ENCODE data around the gene LYPD6B.

LYPD6B gene

DNA sequence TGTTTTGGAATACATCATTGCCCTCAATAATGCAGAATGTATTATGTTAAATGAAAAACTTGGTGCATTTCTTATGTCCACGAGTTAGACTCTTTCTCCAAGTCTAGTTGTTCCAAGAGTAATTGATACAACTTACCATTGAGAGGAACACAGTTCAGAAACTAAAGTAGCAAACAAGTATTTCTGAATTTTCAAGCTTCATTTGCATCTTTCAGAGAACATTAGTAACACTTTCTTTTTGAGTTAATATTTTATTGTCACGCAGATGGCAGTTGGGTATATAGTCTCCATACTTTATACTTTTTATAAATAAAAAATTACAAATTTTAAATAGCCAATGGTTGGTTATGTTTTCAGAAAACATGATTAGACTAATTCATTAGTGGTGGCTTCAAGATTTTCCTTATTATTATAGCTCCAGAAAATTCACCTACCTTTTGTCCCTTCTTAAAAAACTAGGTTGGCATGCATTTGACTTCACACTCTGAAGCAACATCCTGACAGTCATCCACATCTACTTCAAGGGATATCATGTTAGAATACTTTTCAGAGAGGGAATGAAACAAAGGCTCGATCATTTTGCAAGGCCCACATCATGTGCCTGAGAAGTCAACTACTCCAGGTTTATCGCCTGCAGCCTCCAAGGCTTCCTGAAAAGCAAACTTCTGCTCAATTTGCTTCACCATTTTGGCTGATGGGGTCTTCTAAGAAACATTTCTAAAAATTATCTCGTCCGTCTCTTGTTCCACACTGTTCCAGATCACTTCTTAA, 29.9 kb downstream of the LYPD6B start:
- Mint-ChIP-seq H3K36me3 (ENCODE audit: low read depth) (no peaks in the 10 kb centered on the region), H3K27me3 (peaks cover 17% of the 10 kb centered on the region), H3K4me1 (ENCODE audit: low read depth) (peaks cover 16% of the 10 kb centered on the region), H3K9me3 (no peaks in the 10 kb centered on the region), H3K4me3 (no peak overlapping the region), H3K27ac (no peak overlapping the region)
- no peak for DNase-seq

DNA sequence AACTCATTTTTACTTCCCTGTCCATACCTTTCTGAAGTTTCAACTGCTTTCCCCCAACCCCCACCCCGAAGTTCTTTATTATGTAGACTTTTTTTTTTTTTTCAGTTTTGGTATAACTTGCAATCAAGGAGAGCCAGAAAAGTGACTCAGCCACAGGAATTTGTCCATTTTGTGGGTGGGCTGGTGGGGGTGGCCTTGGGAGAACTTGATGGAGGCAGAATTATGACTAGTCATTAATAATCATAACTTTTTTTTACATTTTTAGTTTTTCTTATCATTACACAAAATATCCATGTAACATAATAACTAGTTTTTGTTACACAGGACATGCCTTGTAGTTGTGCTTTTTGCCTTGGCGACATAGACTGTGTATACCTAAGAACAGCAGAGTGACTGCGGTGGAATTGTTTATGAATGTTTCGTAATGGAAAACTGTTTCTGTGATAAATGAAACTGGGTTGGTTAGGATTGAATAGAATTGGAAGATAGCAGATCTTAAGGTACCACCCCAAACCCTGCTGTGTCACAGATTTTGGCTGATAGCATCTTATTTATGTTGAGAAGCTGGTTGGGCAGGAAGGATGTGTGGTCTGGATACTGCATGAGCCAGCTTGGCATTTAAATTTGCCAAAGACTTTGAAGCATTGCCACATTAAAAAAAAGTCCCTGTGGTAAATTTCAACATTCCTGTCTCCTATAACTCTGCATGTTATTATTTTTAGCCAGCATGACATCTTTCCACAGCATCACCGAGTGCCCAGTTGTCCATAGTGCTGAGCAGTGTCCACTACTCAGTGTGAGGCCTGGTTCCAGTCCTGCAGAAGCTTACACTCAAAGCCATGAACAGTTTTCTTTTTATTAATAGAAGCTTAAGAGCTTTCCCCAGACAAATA, 30.7 kb downstream of the LYPD6B start:
- H3K4me1 Mint-ChIP-seq (ENCODE audit: low read depth) = peaks cover 16% of the 10 kb centered on the region
- no peaks in the 10 kb centered on the region for H3K9me3 Mint-ChIP-seq
- H3K4me3 Mint-ChIP-seq = no peak overlapping the region
- H3K36me3 Mint-ChIP-seq (ENCODE audit: low read depth) = no peaks in the 10 kb centered on the region
- H3K27me3 Mint-ChIP-seq = peaks cover 25% of the 10 kb centered on the region
- DNase-seq = no peak
- H3K27ac Mint-ChIP-seq = peak overlapping the region; percentile 42

DNA sequence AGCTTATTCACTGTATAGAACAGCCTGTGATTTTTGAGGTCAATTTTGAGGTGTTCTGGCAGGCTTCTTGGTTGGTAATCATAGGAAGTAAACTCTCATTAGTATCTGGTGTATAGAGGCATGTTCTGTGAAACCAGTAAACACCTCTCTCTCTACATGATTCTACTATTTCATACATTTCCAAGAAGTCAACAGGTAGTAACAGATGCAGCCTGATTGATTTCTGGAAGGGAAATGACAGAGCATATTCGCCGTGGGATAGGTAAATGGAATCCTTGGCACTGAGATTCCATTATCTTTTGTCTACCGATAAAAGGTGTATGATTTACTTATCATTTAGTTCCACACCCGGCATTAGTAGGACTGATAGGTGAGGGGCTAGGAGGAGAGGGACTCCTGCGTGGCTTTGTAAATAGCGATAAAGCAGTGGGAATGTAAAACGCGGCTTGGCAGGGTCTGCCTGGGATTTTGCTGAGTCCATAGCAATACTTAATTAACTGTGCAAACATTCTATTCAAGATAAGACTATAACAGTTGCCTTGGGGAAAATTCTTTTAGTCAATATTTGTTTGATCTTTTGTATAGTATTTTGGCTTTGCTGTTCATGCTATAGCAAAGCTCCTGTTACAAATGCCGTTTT, 32.3 kb downstream of the LYPD6B start:
- Mint-ChIP-seq H3K27ac (no peak overlapping the region), H3K9me3 (no peaks in the 10 kb centered on the region), H3K36me3 (ENCODE audit: low read depth) (no peaks in the 10 kb centered on the region), H3K27me3 (peaks cover 26% of the 10 kb centered on the region), H3K4me3 (no peak overlapping the region), H3K4me1 (ENCODE audit: low read depth) (peaks cover 16% of the 10 kb centered on the region)
- DNase-seq = no peak

DNA sequence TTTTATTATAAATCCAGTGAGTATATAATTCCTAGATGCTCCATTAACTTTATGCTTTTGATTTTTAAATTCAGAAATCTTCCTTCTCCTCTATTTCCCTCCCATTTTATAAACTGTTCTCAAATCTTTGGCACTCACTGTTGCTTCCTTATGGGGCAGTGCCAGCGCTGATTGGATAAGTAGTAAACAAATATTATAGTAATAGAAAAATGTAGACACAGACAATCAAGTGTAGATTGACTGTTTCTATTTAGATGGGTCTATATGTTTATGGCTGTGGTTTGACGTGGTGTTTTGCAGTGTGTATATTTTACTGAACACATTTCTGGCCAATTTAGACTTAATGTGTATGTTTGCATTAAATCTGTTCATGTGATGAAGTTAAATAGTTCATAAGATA, 36.6 kb downstream of the LYPD6B start:
- no peaks in the 10 kb centered on the region for H3K9me3 Mint-ChIP-seq
- H3K36me3 Mint-ChIP-seq (ENCODE audit: low read depth) = no peaks in the 10 kb centered on the region

DNA sequence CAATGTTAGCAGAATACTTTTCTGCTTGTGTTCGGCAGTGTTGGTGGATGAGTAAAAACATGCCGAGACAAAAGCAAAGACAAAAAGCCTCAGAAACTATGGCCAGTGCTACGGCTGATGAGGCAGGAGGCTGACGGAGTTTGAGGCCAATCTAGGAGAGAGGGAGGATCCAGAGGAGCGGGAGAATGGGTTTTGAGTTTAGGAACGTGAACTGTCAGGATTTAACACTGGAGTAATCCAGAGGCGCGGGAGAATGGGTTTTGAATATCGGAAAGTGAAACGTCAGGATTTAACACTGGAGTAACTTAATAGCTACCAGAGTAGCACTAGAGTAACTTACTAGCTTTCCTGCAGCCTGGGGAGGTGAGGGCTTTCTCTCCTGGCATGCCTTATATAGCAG, 37.4 kb downstream of the LYPD6B start:
- Mint-ChIP-seq H3K4me3 (no peak overlapping the region), H3K27ac (no peak overlapping the region), H3K36me3 (ENCODE audit: low read depth) (no peaks in the 10 kb centered on the region), H3K4me1 (ENCODE audit: low read depth) (no peaks in the 10 kb centered on the region), H3K9me3 (no peaks in the 10 kb centered on the region), H3K27me3 (peaks cover 27% of the 10 kb centered on the region)
- DNase-seq = no peak

More for the DNA sequence above, 36.6 kb downstream of the LYPD6B start:
- no peak overlapping the region for H3K4me3 Mint-ChIP-seq
- peaks cover 30% of the 10 kb centered on the region for H3K27me3 Mint-ChIP-seq
- H3K27ac Mint-ChIP-seq = no peak overlapping the region
- no peak for DNase-seq
- H3K4me1 Mint-ChIP-seq (ENCODE audit: low read depth) = peaks cover 2% of the 10 kb centered on the region

DNA sequence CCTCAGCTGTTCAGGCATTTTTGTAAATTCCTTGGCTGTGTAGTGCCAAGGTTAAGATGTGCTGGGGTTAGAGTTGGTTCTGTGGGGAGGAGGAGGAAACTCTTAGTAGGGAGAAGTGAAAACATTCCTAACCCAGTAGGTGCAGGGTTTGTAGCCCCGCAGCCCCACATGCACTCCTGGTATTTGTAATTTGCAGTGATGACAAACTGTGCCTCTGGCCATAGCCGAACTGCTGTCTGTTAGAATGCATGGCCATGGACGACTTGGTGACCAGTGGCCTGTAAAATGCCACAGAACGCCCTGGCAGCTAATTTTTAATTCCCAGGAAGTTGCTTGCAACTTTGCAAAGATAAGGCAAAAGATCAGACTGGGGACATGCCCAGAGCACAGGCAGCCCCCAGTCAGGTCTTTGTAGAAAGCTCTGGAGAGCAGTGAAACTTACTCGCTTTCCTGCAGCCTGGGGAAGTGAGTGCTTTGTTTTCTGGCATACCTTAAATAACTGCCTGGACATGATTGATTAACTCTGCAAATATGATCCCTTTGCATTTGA, 38.4 kb downstream of the LYPD6B start:
- H3K4me1 Mint-ChIP-seq (ENCODE audit: low read depth) = no peaks in the 10 kb centered on the region
- H3K36me3 Mint-ChIP-seq (ENCODE audit: low read depth) = no peaks in the 10 kb centered on the region
- DNase-seq = no peak
- peaks cover 25% of the 10 kb centered on the region for H3K27me3 Mint-ChIP-seq
- no peak overlapping the region for H3K27ac Mint-ChIP-seq
- H3K9me3 Mint-ChIP-seq = no peaks in the 10 kb centered on the region
- H3K4me3 Mint-ChIP-seq = no peak overlapping the region

DNA sequence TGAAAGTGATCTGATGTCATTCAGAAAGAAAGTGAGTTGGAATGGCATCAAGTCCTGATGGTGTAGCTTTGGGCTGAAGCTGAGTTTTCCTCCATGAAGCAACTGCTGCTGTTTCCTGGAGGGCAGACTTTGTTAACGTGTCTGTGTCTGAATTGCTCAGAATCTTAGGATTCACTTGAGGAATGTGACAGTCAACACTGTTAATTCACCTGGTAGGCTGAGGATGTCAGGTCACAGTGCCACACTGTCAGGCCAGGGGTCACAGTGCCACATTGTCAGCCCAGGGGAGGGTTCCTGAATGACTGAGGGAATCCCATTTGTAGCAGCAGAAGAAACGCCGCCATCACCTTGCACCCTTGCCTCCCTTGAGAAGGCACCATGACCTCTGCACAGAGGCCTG, 39.4 kb downstream of the LYPD6B start:
- Mint-ChIP-seq H3K27me3 (peaks cover 22% of the 10 kb centered on the region), H3K4me3 (no peak overlapping the region), H3K36me3 (ENCODE audit: low read depth) (no peaks in the 10 kb centered on the region), H3K4me1 (ENCODE audit: low read depth) (no peaks in the 10 kb centered on the region), H3K27ac (no peak overlapping the region), H3K9me3 (no peaks in the 10 kb centered on the region)
- DNase-seq = no peak

DNA sequence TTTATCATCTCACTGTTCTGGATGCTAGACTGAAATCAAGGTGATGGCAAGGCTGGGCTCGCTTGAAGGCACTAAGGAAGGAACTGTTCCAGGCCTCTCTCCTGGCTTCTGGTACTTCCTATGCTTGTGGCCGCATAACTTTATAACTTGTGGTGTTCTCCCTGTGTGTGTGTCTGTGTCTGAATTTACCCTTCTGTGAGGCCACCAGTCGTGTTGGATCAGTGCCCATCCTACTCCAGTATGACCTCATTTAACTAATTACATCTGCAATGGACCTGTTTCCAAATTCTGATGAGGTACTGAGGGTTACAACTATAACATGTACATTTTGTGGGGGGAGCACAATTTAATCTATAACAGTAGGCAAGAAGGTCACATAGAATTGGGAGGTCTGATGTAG, 41.6 kb downstream of the LYPD6B start:
- H3K4me3 Mint-ChIP-seq = no peak overlapping the region
- no peaks in the 10 kb centered on the region for H3K36me3 Mint-ChIP-seq (ENCODE audit: low read depth)
- H3K9me3 Mint-ChIP-seq = no peaks in the 10 kb centered on the region
- DNase-seq = no peak
- H3K27ac Mint-ChIP-seq = no peak overlapping the region
- peaks cover 10% of the 10 kb centered on the region for H3K27me3 Mint-ChIP-seq
- no peaks in the 10 kb centered on the region for H3K4me1 Mint-ChIP-seq (ENCODE audit: low read depth)

DNA sequence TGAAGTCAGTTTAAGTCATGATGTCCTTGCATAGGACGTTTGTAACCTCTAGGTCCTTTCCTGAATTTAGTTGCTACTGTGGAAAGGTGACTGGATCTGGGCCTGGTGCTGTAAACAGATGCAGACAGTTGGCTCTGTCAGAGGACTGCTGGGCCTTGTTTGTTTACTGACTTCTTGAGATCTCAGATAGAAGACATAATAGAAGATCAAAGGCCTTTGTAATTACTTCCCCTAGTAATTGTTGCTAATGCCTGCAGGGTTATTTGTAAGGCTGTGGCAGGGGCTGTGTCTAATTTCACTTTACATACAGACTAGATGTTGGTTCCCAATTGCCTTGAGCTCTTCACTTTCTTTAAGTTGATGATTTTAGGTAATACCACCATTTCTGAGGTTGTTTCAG, 42.5 kb downstream of the LYPD6B start:
- no peaks in the 10 kb centered on the region for H3K36me3 Mint-ChIP-seq (ENCODE audit: low read depth)
- H3K9me3 Mint-ChIP-seq = no peaks in the 10 kb centered on the region
- H3K27ac Mint-ChIP-seq = no peak overlapping the region
- H3K4me3 Mint-ChIP-seq = no peak overlapping the region
- peaks cover 12% of the 10 kb centered on the region for H3K27me3 Mint-ChIP-seq
- no peak for DNase-seq
- no peaks in the 10 kb centered on the region for H3K4me1 Mint-ChIP-seq (ENCODE audit: low read depth)

DNA sequence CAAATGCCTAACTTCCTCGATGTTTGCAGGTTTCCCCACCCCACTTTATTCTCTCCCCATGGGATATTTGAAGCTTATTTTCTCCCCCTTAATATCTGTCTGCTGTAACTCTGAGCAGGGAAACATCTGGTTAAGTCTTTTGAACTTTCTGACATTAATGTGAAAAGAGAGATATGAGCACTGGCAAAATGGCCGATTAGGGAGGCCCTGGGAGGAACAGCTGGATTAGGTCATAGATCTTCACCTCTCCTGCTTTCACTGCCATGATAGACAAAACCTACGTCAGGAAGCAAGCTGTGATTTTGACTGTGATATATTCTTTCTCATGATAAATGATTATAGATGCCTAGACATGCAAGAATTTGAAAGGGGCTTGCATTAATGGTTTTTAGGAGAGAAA, 43.6 kb downstream of the LYPD6B start:
- Mint-ChIP-seq H3K4me1 (ENCODE audit: low read depth) (no peaks in the 10 kb centered on the region), H3K27me3 (peaks cover 15% of the 10 kb centered on the region), H3K36me3 (ENCODE audit: low read depth) (no peaks in the 10 kb centered on the region), H3K4me3 (no peak overlapping the region), H3K9me3 (no peaks in the 10 kb centered on the region), H3K27ac (no peak overlapping the region)
- no peak for DNase-seq

DNA sequence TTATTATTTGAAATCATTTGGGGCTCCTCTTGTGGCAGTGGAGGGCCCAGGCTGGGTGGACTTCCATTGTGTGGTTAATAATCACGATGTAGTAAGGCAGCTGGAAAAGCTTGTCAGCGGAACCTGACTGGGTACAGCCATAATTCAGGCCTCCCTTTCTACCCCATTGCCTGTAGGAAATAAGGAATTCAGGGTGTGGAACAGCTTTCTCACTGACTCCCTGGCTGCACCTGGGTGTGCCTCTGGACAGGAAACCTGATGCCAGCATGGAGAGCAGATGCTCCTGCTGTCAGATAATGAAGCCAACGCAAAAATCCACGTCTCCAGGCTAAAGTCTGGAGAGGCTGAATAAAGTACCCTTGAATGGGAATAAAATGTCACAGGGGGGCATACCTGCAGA, 44.2 kb downstream of the LYPD6B start:
- DNase-seq = no peak
- no peaks in the 10 kb centered on the region for H3K36me3 Mint-ChIP-seq (ENCODE audit: low read depth)
- peaks cover 21% of the 10 kb centered on the region for H3K27me3 Mint-ChIP-seq
- no peaks in the 10 kb centered on the region for H3K9me3 Mint-ChIP-seq
- H3K4me3 Mint-ChIP-seq = no peak overlapping the region
- H3K4me1 Mint-ChIP-seq (ENCODE audit: low read depth) = no peaks in the 10 kb centered on the region
- no peak overlapping the region for H3K27ac Mint-ChIP-seq

DNA sequence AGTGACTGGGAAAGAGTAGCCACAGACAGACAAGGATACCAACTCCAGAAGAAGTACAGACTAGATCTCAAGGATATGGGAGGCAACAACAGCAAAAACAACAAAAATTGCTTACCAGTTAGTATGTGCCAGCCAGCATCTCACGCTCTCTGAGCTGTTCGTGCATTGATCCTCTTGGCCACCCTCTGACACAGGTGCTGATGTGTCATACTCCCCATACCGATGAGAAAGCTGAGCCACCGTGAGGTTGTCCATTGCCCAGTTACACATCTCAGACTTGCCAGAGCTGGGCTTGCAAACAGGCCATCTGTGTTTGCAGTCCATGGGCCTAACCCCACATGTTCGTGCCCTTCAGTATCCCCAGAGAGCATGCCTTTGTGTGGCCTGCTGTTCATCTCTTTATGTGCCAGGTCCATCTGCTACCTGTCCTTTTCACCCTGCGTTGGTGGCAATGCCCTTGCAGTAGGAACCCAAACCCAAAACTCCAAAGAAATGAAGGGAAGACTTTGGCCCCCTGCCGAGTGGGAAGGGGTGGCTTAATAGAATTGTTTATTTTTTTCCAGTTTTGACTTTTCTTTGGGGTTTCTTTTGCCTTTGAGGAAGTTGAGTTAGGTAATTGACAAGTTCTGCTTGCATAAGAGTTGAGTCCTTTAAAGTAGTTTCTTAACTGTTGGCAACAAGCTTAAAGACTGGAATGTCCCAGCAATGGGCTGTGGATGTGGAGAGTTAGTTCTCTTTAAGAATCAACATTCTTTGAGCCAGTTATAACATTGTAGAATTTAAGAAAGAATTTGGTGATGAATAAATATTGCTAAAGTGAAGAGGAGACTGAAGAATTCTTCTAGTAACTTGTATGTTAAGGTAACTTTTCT, 46.7 kb downstream of the LYPD6B start:
- H3K4me3 Mint-ChIP-seq = no peak overlapping the region
- H3K4me1 Mint-ChIP-seq (ENCODE audit: low read depth) = no peaks in the 10 kb centered on the region
- H3K27ac Mint-ChIP-seq = no peak overlapping the region
- H3K9me3 Mint-ChIP-seq = no peaks in the 10 kb centered on the region
- peaks cover 24% of the 10 kb centered on the region for H3K27me3 Mint-ChIP-seq
- no peaks in the 10 kb centered on the region for H3K36me3 Mint-ChIP-seq (ENCODE audit: low read depth)
- DNase-seq = no peak

DNA sequence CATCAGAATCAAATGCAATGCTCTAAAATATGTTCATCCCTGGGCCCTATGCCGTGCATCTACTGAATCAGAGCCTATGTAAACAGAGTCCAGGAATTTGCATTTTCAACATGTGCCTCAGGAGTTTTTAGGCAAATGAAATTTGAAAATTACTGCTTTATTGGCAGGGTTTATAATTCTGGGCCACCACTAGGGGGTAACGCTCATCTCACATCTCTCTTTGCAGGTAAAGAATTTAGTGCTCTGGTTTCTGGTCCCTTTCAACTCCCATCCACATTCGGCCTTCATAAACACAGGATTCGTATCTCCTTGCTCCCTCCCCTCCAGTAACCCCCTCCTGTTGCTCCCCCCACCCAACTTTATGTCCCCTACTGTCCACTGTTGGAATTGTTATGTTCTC, 49.3 kb downstream of the LYPD6B start:
- no peak for DNase-seq
- Mint-ChIP-seq H3K9me3 (no peaks in the 10 kb centered on the region), H3K4me3 (no peak overlapping the region), H3K27ac (no peak overlapping the region), H3K36me3 (ENCODE audit: low read depth) (no peaks in the 10 kb centered on the region), H3K27me3 (peaks cover 34% of the 10 kb centered on the region), H3K4me1 (ENCODE audit: low read depth) (no peaks in the 10 kb centered on the region)

DNA sequence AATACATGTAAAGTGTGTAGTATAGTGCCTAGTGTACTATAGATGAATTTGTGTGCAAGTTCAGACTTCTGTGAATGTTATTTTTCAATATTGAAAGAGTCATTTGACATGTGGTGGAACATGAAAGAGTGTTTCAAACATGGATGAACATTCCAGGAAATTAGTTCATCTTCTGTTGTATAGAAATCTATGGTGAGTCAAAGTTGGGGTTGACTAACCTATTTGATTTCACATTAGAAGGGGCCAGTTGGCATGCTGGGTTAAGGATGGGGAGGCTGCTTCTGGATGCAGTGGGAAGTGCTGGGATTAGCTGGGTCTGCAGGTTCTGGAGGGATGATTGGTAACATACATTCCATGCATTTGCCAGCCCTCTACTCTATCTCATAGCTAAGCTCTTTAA, 50.6 kb downstream of the LYPD6B start:
- Mint-ChIP-seq H3K27ac (no peak overlapping the region), H3K27me3 (peaks cover 42% of the 10 kb centered on the region), H3K4me1 (ENCODE audit: low read depth) (no peaks in the 10 kb centered on the region), H3K36me3 (ENCODE audit: low read depth) (no peaks in the 10 kb centered on the region), H3K9me3 (no peaks in the 10 kb centered on the region), H3K4me3 (no peak overlapping the region)
- DNase-seq = no peak

Data from activated T-cell treated with anti-CD3 and anti-CD28 coated beads, Interleukin-2, amount 50 U/mL, for 24 hours (primary cell).